H1 (cell line): ENCODE results near the gene GRK5. TPM values are rescaled to one million over a fixed set of nuclear protein-coding genes. Genes with fewer than 3 reads are reported as not detected.

Experiments
- CTCF ChIA-PET: fragments of 300-600 bp; sonication (Branson Sonifier 250); formaldehyde crosslinking; loops from one replicate; lab custom pipeline; 2021; ENCODE audit not compliant: partially characterized antibody; lab: Charles Lee
- POLR2A ChIA-PET: fragments of 300-600 bp; sonication (Branson Sonifier 250); formaldehyde crosslinking; loops from one replicate; lab custom pipeline; 2021; ENCODE audit warnings: inconsistent platforms; ENCODE audit not compliant: partially characterized antibody; lab: Charles Lee
- DNase-seq, 2 experiments: peaks; one replicate each; pipeline versions ENCODE4 v3.0.0 to v3.0.0-alpha.2; 2010 to 2022; ENCODE audit warnings: low spot score in 2 of 2, low read depth in 1 of 2, mixed read lengths in 1 of 2
- FAIRE-seq: peaks from 2 replicates; lab custom pipeline; 2011; peaks lifted over from hg19 to GRCh38; lab: Jason Lieb, UNC
- H2AFZ ChIP-seq: 2 replicates; pipeline ENCODE4 v1.8.1; 2012; ENCODE audit warnings: low read length, inconsistent platforms
- H2AK5ac ChIP-seq: 2 replicates; pipeline ENCODE4 v1.6.1; 2013; ENCODE audit warnings: low read depth, low read length
- H2BK120ac ChIP-seq: replicated peaks from 2 replicates; pipeline ENCODE3; 2013; ENCODE audit warnings: low read depth, low read length, inconsistent platforms
- H2BK12ac ChIP-seq: 2 replicates; pipeline ENCODE4 v1.6.1; 2013; ENCODE audit warnings: low read depth, low read length
- H2BK15ac ChIP-seq: 2 replicates; pipeline ENCODE4 v1.6.1; 2013; ENCODE audit warnings: low read length
- H2BK20ac ChIP-seq: 2 replicates; pipeline ENCODE4 v1.6.1; 2013; ENCODE audit warnings: low read length
- H2BK5ac ChIP-seq: 2 replicates; pipeline ENCODE4 v1.6.1; 2013; ENCODE audit warnings: low read depth, low read length
- H3K14ac ChIP-seq: 2 replicates; pipeline ENCODE4 v1.6.1; 2013; ENCODE audit warnings: inconsistent platforms; ENCODE audit not compliant: insufficient read length
- H3K18ac ChIP-seq: 2 replicates; pipeline ENCODE4 v1.6.1; 2013; ENCODE audit warnings: low read length; ENCODE audit errors: extremely low read depth
- H3K23ac ChIP-seq: 2 replicates; pipeline ENCODE4 v1.6.1; 2013; ENCODE audit warnings: inconsistent platforms; ENCODE audit not compliant: insufficient read length
- H3K23me2 ChIP-seq: 2 replicates; pipeline ENCODE4 v1.6.1; 2013; ENCODE audit warnings: low read depth, low read length
- H3K27ac ChIP-seq: 2 replicates; pipeline ENCODE4 v1.6.1; 2011; ENCODE audit warnings: low read depth, low read length, inconsistent platforms
- H3K27me3 ChIP-seq, 4 experiments: replicated peaks in 1 of 4; 1 replicate in 1 of 4; 2 replicates in 3 of 4; pipeline versions ENCODE4 v1.6.1 to v1.8.1; 2011 to 2013; ENCODE audit warnings: low read length in 3 of 4, mild to moderate bottlenecking in 3 of 4, inconsistent platforms in 2 of 4, mixed read lengths in 2 of 4, moderate library complexity in 1 of 4; ENCODE audit not compliant: control insufficient read depth in 3 of 4, insufficient read depth in 3 of 4; ENCODE audit errors: extremely low read depth in 1 of 4
- H3K36me3 ChIP-seq, 4 experiments: 2 replicates each; pipeline versions ENCODE4 v1.6.1 to v1.8.1; 2011 to 2013; ENCODE audit warnings: mild to moderate bottlenecking in 4 of 4, low read length in 3 of 4, moderate library complexity in 2 of 4, control low read depth in 1 of 4, inconsistent platforms in 1 of 4; ENCODE audit not compliant: insufficient read depth in 4 of 4, control insufficient read depth in 2 of 4
- H3K4ac ChIP-seq: replicated peaks from 2 replicates; pipeline ENCODE3; 2013; ENCODE audit warnings: low read length, low read depth, mixed read lengths, inconsistent platforms; ENCODE audit not compliant: insufficient read length
- H3K4me1 ChIP-seq, 4 experiments: replicated peaks in 1 of 4; 1 replicate in 1 of 4; 2 replicates in 3 of 4; pipeline versions ENCODE4 v1.6.1 to v1.8.1; 2011 to 2013; ENCODE audit warnings: low read length in 3 of 4, inconsistent platforms in 2 of 4, mixed read lengths in 1 of 4; ENCODE audit not compliant: insufficient read depth in 4 of 4, control insufficient read depth in 3 of 4
- H3K4me2 ChIP-seq, 2 experiments: 2 replicates each; pipeline versions ENCODE4 v1.6.1 to v1.8.1; 2011 to 2013; ENCODE audit warnings: low read depth in 2 of 2, low read length in 2 of 2, control low read depth in 1 of 2, inconsistent platforms in 1 of 2, mild to moderate bottlenecking in 1 of 2; ENCODE audit not compliant: insufficient read depth in 1 of 2
- H3K4me3 ChIP-seq, 4 experiments: fragments of 200-600, 300-600 bp in 1 of 4; sonication (generic), shearing (Covaris generic), sonication (Bioruptor Twin) in 1 of 4; 2 replicates each; pipeline versions ENCODE4 v1.5.1 to v1.8.1; 2011 to 2016; ENCODE audit warnings: low read length in 4 of 4, low read depth in 3 of 4, control low read depth in 2 of 4, inconsistent platforms in 2 of 4, mild to moderate bottlenecking in 2 of 4, mixed read lengths in 1 of 4, moderate library complexity in 1 of 4; ENCODE audit not compliant: insufficient read depth in 2 of 4; ENCODE audit errors: extremely low read depth in 1 of 4
- H3K56ac ChIP-seq: replicated peaks from 2 replicates; pipeline ENCODE3; 2013; ENCODE audit warnings: low read depth, mild to moderate bottlenecking, mixed read lengths, low read length, inconsistent platforms; ENCODE audit not compliant: insufficient read length
- H3K79me1 ChIP-seq: 2 replicates; pipeline ENCODE4 v1.6.1; 2013; ENCODE audit warnings: low read depth, low read length, control low read depth
- H3K79me2 ChIP-seq, 2 experiments: 2 replicates each; pipeline versions ENCODE4 v1.6.1 to v1.8.1; 2012 to 2013; ENCODE audit warnings: low read length in 2 of 2, mild to moderate bottlenecking in 2 of 2, inconsistent platforms in 1 of 2; ENCODE audit not compliant: insufficient read depth in 2 of 2, control insufficient read depth in 1 of 2
- H3K9ac ChIP-seq, 4 experiments: replicated peaks in 1 of 4; 1 replicate in 1 of 4; 2 replicates in 3 of 4; pipeline versions ENCODE4 v1.6.1 to v1.8.1; 2011 to 2013; ENCODE audit warnings: low read depth in 3 of 4, low read length in 3 of 4, control low read depth in 2 of 4, mild to moderate bottlenecking in 2 of 4, moderate library complexity in 2 of 4, inconsistent platforms in 1 of 4; ENCODE audit errors: extremely low read depth in 1 of 4
- H3K9me3 ChIP-seq, 2 experiments: 2 replicates each; pipeline versions ENCODE4 v1.6.1 to v1.8.1; 2012 to 2013; ENCODE audit warnings: mild to moderate bottlenecking in 2 of 2, moderate library complexity in 2 of 2, control low read depth in 1 of 2, inconsistent platforms in 1 of 2, low read depth in 1 of 2, low read length in 1 of 2, mixed read lengths in 1 of 2; ENCODE audit not compliant: insufficient read depth in 2 of 2
- H4K20me1 ChIP-seq, 2 experiments: replicated peaks in 1 of 2; 2 replicates each; pipeline versions ENCODE3 to v1.8.1; 2011 to 2013; ENCODE audit warnings: inconsistent platforms in 2 of 2, low read length in 2 of 2, mild to moderate bottlenecking in 1 of 2; ENCODE audit not compliant: insufficient read depth in 2 of 2, control insufficient read depth in 1 of 2
- H4K5ac ChIP-seq: 2 replicates; pipeline ENCODE4 v1.6.1; 2013; ENCODE audit warnings: low read length, low read depth, mixed read lengths, inconsistent platforms; ENCODE audit not compliant: insufficient read length
- H4K8ac ChIP-seq: 2 replicates; pipeline ENCODE4 v1.8.0; 2013; ENCODE audit warnings: mild to moderate bottlenecking, moderate library complexity, low read length, inconsistent platforms; ENCODE audit not compliant: insufficient read depth; ENCODE audit errors: extremely low read depth
- H4K91ac ChIP-seq: replicated peaks from 2 replicates; pipeline ENCODE3; 2013; ENCODE audit warnings: low read length, mixed read lengths, inconsistent platforms; ENCODE audit not compliant: insufficient read length
- GABPA ChIP-seq: IDR thresholded peaks from 2 replicates; pipeline ENCODE4 v1.6.1; 2011; ENCODE audit warnings: mild to moderate bottlenecking, low read length, moderate library complexity, borderline replicate concordance; ENCODE audit not compliant: insufficient read depth
- MAX ChIP-seq: IDR thresholded peaks from 2 replicates; pipeline ENCODE4 v1.6.1; 2012; ENCODE audit warnings: inconsistent platforms
- RNF2 ChIP-seq: fragments of 200-900, 300-1000 bp; sonication (generic); IDR thresholded peaks from 2 replicates; pipeline ENCODE4 v1.7.1; 2016; ENCODE audit warnings: borderline replicate concordance, low read depth, mild to moderate bottlenecking, antibody characterized with exemption, low read length; ENCODE audit not compliant: poor library complexity, severe bottlenecking; ENCODE audit errors: missing control alignments
- WGBS, 2 experiments: shearing (Covaris generic) in 1 of 2; methylation state at CpG; one replicate each; pipeline versions ENCODE4 v1.1.6 to v1.1.7; 2013 to 2015; ENCODE audit warnings: low lambda C conversion rate in 2 of 2, mixed read lengths in 2 of 2, inconsistent platforms in 1 of 2, low coverage in 1 of 2, missing lambda C conversion rate in 1 of 2; ENCODE audit not compliant: insufficient replicate concordance in 2 of 2, insufficient coverage in 1 of 2, insufficient read length in 1 of 2; ENCODE audit errors: extremely low coverage in 1 of 2, missing lambda C conversion rate in 1 of 2; 5-methylcytosine and 5-hydroxymethylcytosine counted together
- polyA plus RNA-seq, 7 experiments: library from polyadenylated mRNA; depleted of rRNA in 3 of 7; stranded (reverse) in 5 of 7; unstranded in 2 of 7; fragments of >200 nt in 5 of 7; fragments of 200-250 nt in 2 of 7; gene quantifications; 1 replicate in 5 of 7; 2 replicates in 1 of 7; 4 replicates in 1 of 7; pipeline versions ENCODE4 v1.2.1 to v1.2.3, GENCODE V29; 2011 to 2013; ENCODE audit warnings: missing spikeins in 2 of 7, mixed read lengths in 2 of 7
- total RNA-seq: library from RNA; stranded (reverse); fragmentation: NEBNext Ultra II Directional; extraction: Animal tissue kit (Norgen Biotek cat#: 25700); gene quantifications from 2 replicates; pipeline ENCODE4 v1.2.1, GENCODE V29; 2021

The GRK5 gene
- total and polyA plus RNA-seq, 2 of the 8 experiments (the other 6 are each of a cell fraction or from before 2014, with no cell fraction given), result 0.54 to 2.5 TPM

- Histone ChIP-seq H3K27me3 (peaks cover 0 to 7% (median 4%) of the 10 kb centered on the region in 4 experiments; a peak in 4 of 7 replicates), H3K56ac (no peak overlapping the region), H2BK12ac (no peak overlapping the region), H3K9me3 (no peaks in the 10 kb centered on the region), H3K4me1 (peaks cover 0 to 6% (median 2%) of the 10 kb centered on the region in 4 experiments; a peak in 3 of 7 replicates), H3K14ac (no peak overlapping the region), H2BK15ac (no peak overlapping the region), H4K8ac (no peak overlapping the region), H3K4ac (no peak overlapping the region), H3K18ac (no peak overlapping the region), H3K4me3 (no peak overlapping the region), H2AFZ (no peak overlapping the region), H4K20me1 (peaks cover 0 to 5% of the 10 kb centered on the region in 2 experiments), H3K79me2 (no peaks in the 10 kb centered on the region), H4K5ac (no peak overlapping the region), H3K9ac (no peak overlapping the region), H2AK5ac (no peak overlapping the region), H3K23ac (no peak overlapping the region), H2BK120ac (no peak overlapping the region), H2BK20ac (no peak overlapping the region), H3K27ac (no peak overlapping the region), H3K23me2 (no peaks in the 10 kb centered on the region), H4K91ac (no peak overlapping the region), H2BK5ac (no peak overlapping the region), H3K79me1 (no peaks in the 10 kb centered on the region), H3K36me3 (no peaks in the 10 kb centered on the region; a peak in 1 of 8 replicates), H3K4me2 (no peak overlapping the region)
- FAIRE-seq, result no peak
- WGBS, 2 experiments, result 96% methylated on average over 4 of the region's 4 CpGs; no CpG with 5 or more reads in 1 of the 2 experiments
- TF ChIP-seq MAX (no peak), RNF2 (no peak), GABPA (no peak)
- ChIA-PET POLR2A (interaction anchor here (1.1 kb wide), 1 partner anchor 11 kb away, joined by 4 read pairs; no protein-coding TSS in a partner anchor), CTCF (no interaction called here)
- no peak for DNase-seq
Measured at GRCh38 chr10:119248681-119249080, 41.3 kb downstream of the GRK5 start.
